Stimulated activated CD4-positive, alpha-beta T cell treated with anti-CD3 and anti-CD28 coated beads, Interleukin-15, amount 100 ng/mL, for 48 hours (primary cell): ENCODE measurements around the gene BTN1A1.
"Not testable (repeated sequence)": the region's sequence is repeated elsewhere in the genome, so short reads cannot be mapped to it uniquely, and the experiment has no call there.

Experiments used
- DNase-seq, 2 donors: peaks; one replicate each; pipeline ENCODE4 v3.0.0-alpha.2; 2020; ENCODE audit warnings: low read depth in 2 of 2

The BTN1A1 gene

GRCh38 chr6:26500102-26500501 is at the start of gene BTN1A1:
TSS of gene BTN1A1 (plus strand) at chr6:26500303. CDS start at chr6:26501287, 984 bp downstream.
- no peak for DNase-seq

- DNase-seq = no peak
Measured at GRCh38 chr6:26452631-26453235, 47.4 kb upstream of the BTN1A1 start.

- no peak for DNase-seq
Measured at GRCh38 chr6:26454631-26455030, 45.5 kb upstream of the BTN1A1 start.

- DNase-seq = no peak
Measured at GRCh38 chr6:26455357-26455970, 44.6 kb upstream of the BTN1A1 start.

GRCh38 chr6:26457264-26457805 is 42.8 kb upstream of the BTN1A1 start:
- no peak for DNase-seq

- peak; percentile 40 to 49 for DNase-seq
Measured at GRCh38 chr6:26457806-26458688, 42.1 kb upstream of the BTN1A1 start, which contains the start of gene BTN2A1. TSS of gene BTN2A1 (plus strand) at chr6:26457955. CDS start at chr6:26458637, 682 bp downstream.

GRCh38 chr6:26459023-26459810 is 40.9 kb upstream of the BTN1A1 start:
- DNase-seq = no peak

- DNase-seq = not testable (repeated sequence)
Measured at GRCh38 chr6:26461353-26461752, 38.8 kb upstream of the BTN1A1 start.

- DNase-seq = no peak
Measured at GRCh38 chr6:26464014-26464413, 36.1 kb upstream of the BTN1A1 start.

- no peak for DNase-seq
Measured at GRCh38 chr6:26464416-26465131, 35.5 kb upstream of the BTN1A1 start.

GRCh38 chr6:26465776-26466175 is 34.3 kb upstream of the BTN1A1 start:
- no peak for DNase-seq

GRCh38 chr6:26468829-26469228 is 31.3 kb upstream of the BTN1A1 start:
- DNase-seq = no peak

- no peak for DNase-seq
Measured at GRCh38 chr6:26470643-26471042, 29.5 kb upstream of the BTN1A1 start.

- no peak for DNase-seq
Measured at GRCh38 chr6:26471970-26472369, 28.1 kb upstream of the BTN1A1 start.

GRCh38 chr6:26472549-26473290 is 27.4 kb upstream of the BTN1A1 start:
- DNase-seq = no peak

GRCh38 chr6:26473429-26473757 is 26.7 kb upstream of the BTN1A1 start:
- no peak for DNase-seq

- DNase-seq = peak; percentile 63 to 66
Measured at GRCh38 chr6:26473758-26474438, 26.2 kb upstream of the BTN1A1 start.

GRCh38 chr6:26474439-26474881 is 25.6 kb upstream of the BTN1A1 start:
- no peak for DNase-seq
